SU-DHL-6 (cell line): ENCODE measurements around the gene RRBP1.

Experiments used
- H2AFZ ChIP-seq: fragments of 200-600 bp; sonication (generic); 2 replicates; pipeline ENCODE4 v1.6.1; 2014; ENCODE audit warnings: low read depth, mild to moderate bottlenecking, moderate library complexity, mixed read lengths, antibody characterized with exemption, low read length; ENCODE audit not compliant: severe bottlenecking
- H3F3A ChIP-seq: fragments of 200-600 bp; shearing (Covaris generic); 2 replicates; pipeline ENCODE4 v1.6.0; 2016; ENCODE audit warnings: antibody characterized with exemption, mild to moderate bottlenecking; ENCODE audit not compliant: insufficient read depth
- H3K27ac ChIP-seq: fragments of 200-600 bp; sonication (generic); 2 replicates; pipeline ENCODE4 v1.5.1; 2016; ENCODE audit warnings: low read depth, mild to moderate bottlenecking, low read length, moderate library complexity, mixed read lengths
- H3K27me3 ChIP-seq: fragments of 200-600 bp; sonication (generic), shearing (Covaris generic); 2 replicates; pipeline ENCODE4 v1.6.0; 2014; ENCODE audit warnings: mild to moderate bottlenecking, low read length
- H3K36me3 ChIP-seq: fragments of 200-600 bp; sonication (generic); 2 replicates; pipeline ENCODE4 v1.6.1; 2014; ENCODE audit warnings: mild to moderate bottlenecking, low read length, mixed read lengths
- H3K4me2 ChIP-seq: fragments of 300-600, 200-600 bp; shearing (Covaris generic), sonication (generic); 2 replicates; pipeline ENCODE4 v1.6.0; 2014; ENCODE audit warnings: low read length, low read depth, mild to moderate bottlenecking; ENCODE audit not compliant: poor library complexity, severe bottlenecking
- H3K4me3 ChIP-seq: fragments of 200-600 bp; sonication (generic); 2 replicates; pipeline ENCODE4 v1.5.1; 2014; ENCODE audit warnings: antibody characterized with exemption, low read length, mild to moderate bottlenecking, mixed read lengths; ENCODE audit not compliant: insufficient read depth, poor library complexity, severe bottlenecking
- H3K79me2 ChIP-seq: fragments of 200-600 bp; sonication (generic); 2 replicates; pipeline ENCODE4 v1.6.1; 2014; ENCODE audit warnings: mild to moderate bottlenecking, low read length, moderate library complexity; ENCODE audit not compliant: insufficient read depth
- H3K9ac ChIP-seq: fragments of 200-600 bp; sonication (generic); 2 replicates; pipeline ENCODE4 v1.7.0; 2014; ENCODE audit warnings: mild to moderate bottlenecking, low read length
- H3K9me2 ChIP-seq: fragments of 200-600 bp; sonication (generic); replicated peaks from 2 replicates; pipeline ENCODE4 v1.6.1; 2014; ENCODE audit warnings: low read length; ENCODE audit not compliant: insufficient read depth
- H3K9me3 ChIP-seq: fragments of 200-600 bp; sonication (generic); 2 replicates; pipeline ENCODE4 v1.6.1; 2014; ENCODE audit warnings: low read length, mixed read lengths; ENCODE audit not compliant: insufficient read depth
- H4K20me1 ChIP-seq: fragments of 200-600 bp; sonication (generic); 2 replicates; pipeline ENCODE4 v1.6.1; 2014; ENCODE audit warnings: low read depth, mild to moderate bottlenecking, antibody characterized with exemption, low read length, moderate library complexity, mixed read lengths
- EZH2phosphoT487 ChIP-seq: fragments of 200-600 bp; sonication (generic), shearing (Covaris generic); conservative IDR thresholded peaks from 2 replicates; pipeline ENCODE4 v1.6.1; 2018; ENCODE audit warnings: mild to moderate bottlenecking, antibody characterized with exemption, low read length, moderate library complexity, mixed read lengths
- TF ChIP-seq, protein P1 (sequence below): fragments of 200-600 bp; sonication (generic); IDR thresholded peaks from one replicate; pipeline ENCODE4 v1.5.1; 2017; ENCODE audit warnings: antibody characterized with exemption, mild to moderate bottlenecking, low read length, moderate library complexity; ENCODE audit not compliant: insufficient read depth, poor library complexity, severe bottlenecking

Gene RRBP1

GRCh38 chr20:17666481-17666880 is 15.6 kb downstream of the RRBP1 start:
- Histone ChIP-seq H3K36me3 (no peaks in the 10 kb centered on the region), H3F3A (no peaks in the 10 kb centered on the region), H2AFZ (no peak overlapping the region), H3K4me3 (no peak overlapping the region), H3K79me2 (no peaks in the 10 kb centered on the region), H3K27me3 (no peaks in the 10 kb centered on the region), H3K9me2 (no peaks in the 10 kb centered on the region), H3K4me2 (no peak overlapping the region), H3K27ac (no peak overlapping the region), H3K9me3 (no peaks in the 10 kb centered on the region), H3K9ac (no peak overlapping the region), H4K20me1 (no peaks in the 10 kb centered on the region)
- TF ChIP-seq EZH2phosphoT487 = no peak
- TF ChIP-seq, protein P1, sequence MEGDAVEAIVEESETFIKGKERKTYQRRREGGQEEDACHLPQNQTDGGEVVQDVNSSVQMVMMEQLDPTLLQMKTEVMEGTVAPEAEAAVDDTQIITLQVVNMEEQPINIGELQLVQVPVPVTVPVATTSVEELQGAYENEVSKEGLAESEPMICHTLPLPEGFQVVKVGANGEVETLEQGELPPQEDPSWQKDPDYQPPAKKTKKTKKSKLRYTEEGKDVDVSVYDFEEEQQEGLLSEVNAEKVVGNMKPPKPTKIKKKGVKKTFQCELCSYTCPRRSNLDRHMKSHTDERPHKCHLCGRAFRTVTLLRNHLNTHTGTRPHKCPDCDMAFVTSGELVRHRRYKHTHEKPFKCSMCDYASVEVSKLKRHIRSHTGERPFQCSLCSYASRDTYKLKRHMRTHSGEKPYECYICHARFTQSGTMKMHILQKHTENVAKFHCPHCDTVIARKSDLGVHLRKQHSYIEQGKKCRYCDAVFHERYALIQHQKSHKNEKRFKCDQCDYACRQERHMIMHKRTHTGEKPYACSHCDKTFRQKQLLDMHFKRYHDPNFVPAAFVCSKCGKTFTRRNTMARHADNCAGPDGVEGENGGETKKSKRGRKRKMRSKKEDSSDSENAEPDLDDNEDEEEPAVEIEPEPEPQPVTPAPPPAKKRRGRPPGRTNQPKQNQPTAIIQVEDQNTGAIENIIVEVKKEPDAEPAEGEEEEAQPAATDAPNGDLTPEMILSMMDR = no peak

DNA sequence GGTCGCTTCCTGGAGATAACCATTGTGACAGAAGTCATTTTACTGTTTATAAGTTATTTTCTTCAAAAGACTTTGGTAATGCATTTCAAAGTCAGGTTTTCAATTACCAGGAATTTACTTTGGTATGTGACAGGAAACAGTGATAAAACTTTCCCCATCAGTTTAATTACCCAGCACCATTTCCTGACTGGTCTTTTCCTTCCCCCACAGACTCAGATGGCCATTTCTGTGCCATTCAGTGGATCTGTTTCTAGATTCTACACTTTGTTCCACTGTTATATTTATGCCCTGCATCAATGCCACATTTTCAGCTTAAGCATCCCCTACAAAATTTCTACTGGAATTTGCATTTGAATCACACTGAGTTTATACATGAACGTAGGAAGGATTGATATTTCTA is 16.3 kb downstream of the RRBP1 start:
- Histone ChIP-seq H3K36me3 (no peaks in the 10 kb centered on the region), H3K4me3 (no peak overlapping the region), H3K4me2 (no peak overlapping the region), H3K9ac (no peak overlapping the region), H3F3A (no peaks in the 10 kb centered on the region), H3K79me2 (no peaks in the 10 kb centered on the region), H3K27me3 (no peaks in the 10 kb centered on the region), H3K9me3 (no peaks in the 10 kb centered on the region), H3K27ac (no peak overlapping the region), H4K20me1 (no peaks in the 10 kb centered on the region), H2AFZ (no peak overlapping the region), H3K9me2 (no peaks in the 10 kb centered on the region)
- TF ChIP-seq EZH2phosphoT487 = no peak
- TF ChIP-seq, protein P1 = no peak

- Histone ChIP-seq H4K20me1 (no peaks in the 10 kb centered on the region), H3K79me2 (no peaks in the 10 kb centered on the region), H3K9me3 (no peaks in the 10 kb centered on the region), H3K4me3 (no peak overlapping the region), H3K4me2 (no peak overlapping the region), H3F3A (no peaks in the 10 kb centered on the region), H3K9me2 (no peaks in the 10 kb centered on the region), H3K9ac (no peak overlapping the region), H3K36me3 (no peaks in the 10 kb centered on the region), H3K27me3 (no peaks in the 10 kb centered on the region), H2AFZ (no peak overlapping the region), H3K27ac (no peak overlapping the region)
- no peak for TF ChIP-seq EZH2phosphoT487
- TF ChIP-seq, protein P1 = no peak
These were observed 17.9 kb downstream of the RRBP1 start for GRCh38 chr20:17664025-17664633.
